Left cardiac atrium (tissue), 4 donors: ENCODE results near the gene HYOU1. TPM values are rescaled to one million over a fixed set of nuclear protein-coding genes. Genes with fewer than 3 reads are reported as not detected.
A peak's percentile ranks its signal among the peaks of the same experiment; 100 is the strongest.
"Not testable (repeated sequence)": the region's sequence is repeated elsewhere in the genome, so short reads cannot be mapped to it uniquely, and the experiment has no call there.

ENCODE experiments used
- ATAC-seq, 2 donors: fragments of 200-7000 bp; cut with Tn5 transposase; one replicate each; pipeline ENCODE4 v1.9.1; 2020; ENCODE audit warnings: mild to moderate bottlenecking in 2 of 2, moderate library complexity in 2 of 2
- DNase-seq: peaks from one replicate; pipeline ENCODE4 v3.0.0-alpha.2; 2020
- intact Hi-C, 2 donors: fragments of 100-400 bp; cut with DNase I; formaldehyde crosslinking; loops; one replicate each; pipeline versions ENCODE4 v1.14.1 to v1.15.1; 2022 to 2023
- long read RNA-seq: library from polyadenylated mRNA; unstranded; transcript quantifications from one replicate; pipeline ENCODE4 v2.0.0, GENCODE V29; 2021
- total RNA-seq, 2 donors: library from RNA; stranded (reverse); fragmentation: NEBNext Ultra II Directional; extraction: Animal tissue kit (Norgen Biotek cat#: 25700); gene quantifications; one replicate each; pipeline ENCODE4 v1.2.1, GENCODE V29; 2021
- donor health status: DM: no; HTN: yes; CAD: no.
- donor health status: DM: no; HTN: yes; CAD: no; lungs with severe emphysema.
- donor health status: DM: yes; HTN: yes; CAD: no.
- donor health status: Dilated cardiomyopathy.

Gene HYOU1, protein sequence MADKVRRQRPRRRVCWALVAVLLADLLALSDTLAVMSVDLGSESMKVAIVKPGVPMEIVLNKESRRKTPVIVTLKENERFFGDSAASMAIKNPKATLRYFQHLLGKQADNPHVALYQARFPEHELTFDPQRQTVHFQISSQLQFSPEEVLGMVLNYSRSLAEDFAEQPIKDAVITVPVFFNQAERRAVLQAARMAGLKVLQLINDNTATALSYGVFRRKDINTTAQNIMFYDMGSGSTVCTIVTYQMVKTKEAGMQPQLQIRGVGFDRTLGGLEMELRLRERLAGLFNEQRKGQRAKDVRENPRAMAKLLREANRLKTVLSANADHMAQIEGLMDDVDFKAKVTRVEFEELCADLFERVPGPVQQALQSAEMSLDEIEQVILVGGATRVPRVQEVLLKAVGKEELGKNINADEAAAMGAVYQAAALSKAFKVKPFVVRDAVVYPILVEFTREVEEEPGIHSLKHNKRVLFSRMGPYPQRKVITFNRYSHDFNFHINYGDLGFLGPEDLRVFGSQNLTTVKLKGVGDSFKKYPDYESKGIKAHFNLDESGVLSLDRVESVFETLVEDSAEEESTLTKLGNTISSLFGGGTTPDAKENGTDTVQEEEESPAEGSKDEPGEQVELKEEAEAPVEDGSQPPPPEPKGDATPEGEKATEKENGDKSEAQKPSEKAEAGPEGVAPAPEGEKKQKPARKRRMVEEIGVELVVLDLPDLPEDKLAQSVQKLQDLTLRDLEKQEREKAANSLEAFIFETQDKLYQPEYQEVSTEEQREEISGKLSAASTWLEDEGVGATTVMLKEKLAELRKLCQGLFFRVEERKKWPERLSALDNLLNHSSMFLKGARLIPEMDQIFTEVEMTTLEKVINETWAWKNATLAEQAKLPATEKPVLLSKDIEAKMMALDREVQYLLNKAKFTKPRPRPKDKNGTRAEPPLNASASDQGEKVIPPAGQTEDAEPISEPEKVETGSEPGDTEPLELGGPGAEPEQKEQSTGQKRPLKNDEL
- 100 to 1,000 TPM; 114 to 122 TPM for total RNA-seq
- long read RNA-seq, full-length matches to known transcripts = 18 of 61 reads
- long read RNA-seq, partial matches to known transcripts = 20 of 61 reads
- long read RNA-seq, other reads (novel, unspliced or antisense) = 23 of 61 reads

DNA sequence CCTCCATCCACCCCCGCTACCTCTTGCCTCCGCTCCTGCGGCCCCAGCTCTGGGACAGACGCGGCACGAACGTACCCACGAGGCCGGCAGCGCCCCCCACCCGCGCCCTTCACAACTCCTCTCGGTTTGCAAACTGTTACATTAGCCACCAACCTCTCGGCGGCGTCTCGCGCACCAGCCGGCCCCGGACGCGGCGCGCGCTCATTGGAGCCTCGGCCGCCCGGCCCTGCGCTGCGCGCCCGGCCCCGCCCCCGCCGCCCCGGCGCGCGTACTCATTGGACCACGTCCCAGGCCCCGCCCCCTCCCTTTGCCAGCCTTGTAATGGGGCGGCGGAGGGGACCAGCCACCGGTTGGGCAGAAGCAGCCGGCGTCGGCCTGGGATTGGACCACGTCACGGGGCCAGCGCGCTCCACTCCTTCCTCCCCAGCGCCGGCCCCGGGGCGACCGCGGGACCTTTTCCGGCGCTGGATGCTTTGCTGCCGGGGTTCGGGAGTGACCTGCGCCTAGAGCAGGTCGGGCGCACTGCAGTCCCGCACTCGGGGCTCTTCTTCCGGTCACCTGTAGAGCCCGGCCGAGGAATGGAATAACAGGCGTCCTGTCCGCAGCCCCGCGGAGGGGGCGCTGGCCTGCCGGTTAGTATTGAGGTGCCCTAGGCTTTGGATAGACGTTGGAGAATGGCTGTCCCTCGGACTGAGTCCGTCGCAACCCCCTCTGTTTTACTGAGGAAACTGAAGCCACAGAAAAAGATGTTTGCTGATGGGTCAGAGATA, at the start of gene HYOU1:
Gene HYOU1 (minus strand): TSS at position 206 of the 770 bp plus-strand sequence. CDS start 1,045 bp downstream, outside the sequence.
- peak; percentile 97 to 98 for ATAC-seq
- intact Hi-C loops = no loop called here
- DNase-seq = peak; percentile 100

DNA sequence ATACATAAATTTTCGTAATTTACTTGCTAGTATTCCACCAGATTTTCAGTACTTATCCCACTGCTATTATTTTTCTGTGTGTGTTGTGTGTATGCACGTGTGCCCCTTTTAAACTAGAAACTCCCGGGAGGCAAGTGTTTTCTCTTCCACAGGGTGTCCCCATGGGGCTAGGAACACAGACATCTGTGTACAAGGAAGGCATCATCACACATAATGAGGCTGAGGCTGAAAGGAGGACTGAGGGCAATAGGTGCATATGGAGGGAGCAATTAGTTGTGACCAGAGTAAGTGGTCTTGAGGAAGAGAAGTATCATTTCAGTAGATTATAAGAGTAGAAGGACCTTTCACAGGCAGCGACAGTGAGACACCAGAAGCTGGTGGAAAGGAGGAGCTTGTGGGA, 46.8 kb upstream of the HYOU1 start:
- ATAC-seq (no peak), DNase-seq (no peak)
- intact Hi-C loops = no loop called here

DNA sequence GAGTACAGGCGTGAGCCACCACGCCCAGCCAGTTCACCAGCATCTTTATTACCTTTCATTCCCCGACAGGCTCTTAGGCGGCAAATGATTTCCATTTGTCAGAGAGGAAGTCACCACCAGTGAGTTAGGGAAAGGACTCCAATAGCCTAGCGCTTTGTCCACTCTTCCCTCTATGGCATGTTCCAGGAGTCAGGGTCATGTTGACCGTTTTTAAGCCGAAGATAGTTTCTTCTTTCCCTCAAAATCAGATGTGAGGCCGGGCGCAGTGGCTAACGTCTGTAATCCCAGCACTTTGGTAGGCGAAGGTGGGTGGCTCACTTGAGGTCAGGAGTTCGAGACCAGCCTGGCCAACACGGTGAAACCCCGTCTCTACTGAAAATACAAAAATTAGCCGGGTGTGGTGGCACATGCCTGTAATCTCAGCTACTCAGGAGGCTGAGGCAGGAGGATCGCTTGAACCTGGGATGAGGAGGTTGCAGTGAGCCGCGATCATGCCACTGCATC, 46.2 kb upstream of the HYOU1 start:
- DNase-seq, intact Hi-C loops, ATAC-seq: not testable (repeated sequence)

DNA sequence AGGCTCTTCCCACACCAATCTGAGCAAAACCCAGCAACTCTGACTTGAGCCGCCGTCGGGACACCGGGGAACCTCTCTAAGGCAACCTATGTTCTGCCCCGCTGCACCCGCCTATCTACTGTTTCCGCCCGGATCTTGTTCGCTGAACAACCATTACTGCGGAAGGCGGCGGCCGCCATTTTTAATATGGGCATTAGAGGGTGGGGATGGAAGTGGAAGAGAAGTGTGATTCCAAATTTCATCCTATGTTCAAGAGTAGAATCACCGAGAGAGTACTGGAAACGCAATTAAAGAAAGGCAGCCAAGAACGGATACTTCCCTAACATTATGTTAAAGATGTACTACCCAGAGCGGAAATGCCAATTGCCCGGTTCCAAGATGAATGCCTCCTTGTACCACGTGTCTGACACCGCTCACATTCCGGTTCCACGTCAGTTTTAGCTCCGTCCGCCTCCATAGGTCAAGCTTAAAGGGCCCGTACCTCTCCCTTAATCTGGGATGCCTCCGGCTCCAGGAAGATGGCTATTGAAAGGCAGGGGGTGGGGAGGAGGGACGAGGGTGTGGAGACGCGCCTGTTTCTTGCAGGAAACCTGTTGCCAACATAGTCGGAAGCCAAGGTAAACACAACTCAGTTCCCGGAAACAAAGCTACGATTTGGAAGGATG, 44.9 kb upstream of the HYOU1 start, which contains the start of gene DPAGT1:
Gene DPAGT1 (minus strand): TSS at position 95 of the 665 bp plus-strand sequence. CDS start 198 bp downstream, outside the sequence.
- DNase-seq (peak; percentile 91), ATAC-seq (peak; percentile 95 to 96)
- intact Hi-C loops = no loop called here

DNA sequence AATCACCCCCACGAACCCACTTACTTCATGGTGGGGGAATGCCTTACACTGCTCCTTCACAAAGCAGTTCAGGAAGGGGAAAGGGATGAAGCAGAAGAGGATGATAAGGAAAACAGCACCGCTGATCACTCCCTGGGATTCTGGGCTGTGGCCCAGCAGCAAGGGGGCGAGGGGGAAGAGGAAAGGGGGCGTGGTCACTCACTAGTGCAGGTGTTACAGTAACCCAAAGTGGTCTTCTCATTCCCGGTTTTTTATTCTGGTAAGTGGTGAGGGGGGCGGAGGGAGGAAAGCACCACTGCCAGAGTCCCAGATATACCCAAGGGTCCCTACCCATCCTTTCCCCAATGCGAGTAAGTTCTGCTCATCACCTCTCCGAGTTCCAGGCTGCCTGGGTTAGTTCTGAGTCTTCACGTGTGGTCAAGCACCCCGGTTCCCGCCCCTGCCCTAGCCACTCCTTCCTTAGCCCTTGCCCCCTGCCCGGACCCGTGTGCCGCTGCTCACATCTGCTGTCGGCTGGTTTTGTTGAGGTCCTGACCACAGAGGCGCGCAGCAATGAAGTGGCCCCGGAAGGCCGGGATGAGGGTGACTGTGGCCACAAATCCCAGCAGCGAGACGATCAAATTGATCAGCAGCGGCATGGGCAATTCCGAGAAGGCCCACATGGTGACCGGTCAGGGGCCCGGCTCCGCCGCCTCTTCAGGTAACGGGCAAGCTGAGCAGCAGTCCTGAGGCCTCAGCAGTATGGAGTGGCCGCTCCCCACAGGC, 44.2 kb upstream of the HYOU1 start:
- ATAC-seq = peak; percentile 14 to 23
- DNase-seq = no peak
- intact Hi-C loops = no loop called here

DNA sequence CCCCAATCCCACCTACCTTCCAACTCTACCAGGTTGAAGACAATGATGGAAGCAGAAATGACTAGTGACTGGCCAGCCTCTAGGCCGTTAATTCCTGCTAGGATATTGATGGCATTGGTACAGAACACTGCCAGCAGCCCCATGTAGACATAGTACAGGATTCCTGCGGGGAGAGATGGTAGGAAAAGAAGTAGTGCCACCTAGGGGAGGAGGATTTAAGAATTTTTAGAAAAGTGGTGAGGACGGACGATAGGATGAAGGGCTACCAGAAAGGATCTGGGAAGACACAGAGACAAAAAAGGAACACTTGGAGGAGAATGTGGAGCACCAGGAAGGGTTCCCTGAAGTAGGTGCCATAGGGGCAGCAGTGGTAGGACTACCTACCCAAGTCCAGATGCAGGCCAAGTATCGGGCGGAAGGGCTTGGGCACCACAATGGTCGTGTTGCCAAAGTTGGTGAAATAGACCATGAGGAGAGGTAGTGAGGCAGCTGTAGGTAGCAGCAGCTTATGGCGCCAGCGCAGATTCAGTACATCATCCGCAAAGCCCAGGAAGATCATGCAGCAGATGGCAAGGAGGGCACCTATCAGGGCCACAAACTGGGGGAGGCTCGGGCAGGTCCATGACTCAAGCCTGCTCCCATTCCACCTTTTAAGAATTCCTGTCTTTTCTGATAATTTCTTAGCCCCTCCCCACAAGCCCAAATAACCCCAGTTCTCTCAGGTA, 43.4 kb upstream of the HYOU1 start:
- ATAC-seq (no peak), DNase-seq (no peak)
- intact Hi-C loops = no loop called here

DNA sequence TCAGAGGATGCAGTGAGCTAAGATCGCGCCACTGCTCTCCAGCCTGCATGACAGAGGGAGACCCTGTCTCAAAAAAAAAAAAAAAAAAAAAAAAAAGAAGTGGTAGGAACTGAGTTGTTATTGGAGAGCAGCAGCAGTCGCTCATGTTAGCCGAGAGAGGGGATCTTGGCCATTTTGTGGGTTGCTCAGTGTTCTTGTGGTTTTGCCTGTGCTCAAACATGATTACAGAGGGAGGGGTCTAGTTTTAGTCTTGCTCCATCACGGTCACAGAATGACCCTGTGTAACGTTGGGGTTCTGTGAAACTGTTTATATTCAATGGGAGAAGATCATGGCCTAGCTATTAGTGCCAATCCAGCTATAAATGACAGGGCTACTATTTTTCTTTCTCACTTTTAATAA, 42.7 kb upstream of the HYOU1 start:
- ATAC-seq = no peak

DNA sequence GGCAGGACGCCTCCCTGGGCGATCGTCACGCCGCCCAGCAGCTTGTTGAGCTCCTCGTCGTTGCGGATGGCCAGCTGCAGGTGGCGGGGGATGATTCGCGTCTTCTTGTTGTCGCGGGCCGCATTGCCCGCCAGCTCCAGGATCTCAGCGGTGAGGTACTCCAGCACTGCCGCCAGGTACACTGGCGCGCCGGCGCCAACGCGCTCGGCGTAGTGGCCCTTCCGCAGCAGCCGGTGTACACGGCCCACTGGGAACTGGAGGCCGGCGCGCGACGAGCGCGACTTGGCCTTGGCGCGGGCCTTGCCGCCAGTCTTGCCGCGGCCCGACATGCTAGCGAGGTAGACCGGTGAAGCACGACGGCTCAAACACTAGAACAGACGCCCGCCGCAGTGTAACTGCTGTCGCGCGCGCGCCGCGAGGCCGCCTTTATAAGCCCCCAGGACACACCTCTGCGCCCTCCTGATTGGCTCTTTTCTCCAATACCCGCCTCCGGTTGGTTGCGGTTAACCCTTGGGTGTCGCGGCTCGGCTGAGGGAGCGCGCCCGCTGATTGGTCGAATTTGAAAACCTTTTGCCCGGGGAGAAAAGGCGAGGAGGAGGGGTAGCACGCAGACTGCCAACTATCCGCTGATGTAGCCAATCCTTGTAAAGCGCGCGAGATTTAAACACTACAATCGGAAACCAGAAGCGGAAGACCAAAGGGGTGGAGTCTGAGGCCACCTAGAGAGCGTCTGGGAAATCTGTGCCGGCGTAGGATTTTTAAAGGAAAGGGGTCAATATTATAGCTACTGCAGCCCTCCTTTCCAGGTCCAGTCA, 38.3 kb upstream of the HYOU1 start:
- ATAC-seq (peak; percentile 96), DNase-seq (peak; percentile 99)
- intact Hi-C loops = no loop called here

More for the DNA sequence above, 42.7 kb upstream of the HYOU1 start:
- intact Hi-C loops = no loop called here
- DNase-seq = no peak

DNA sequence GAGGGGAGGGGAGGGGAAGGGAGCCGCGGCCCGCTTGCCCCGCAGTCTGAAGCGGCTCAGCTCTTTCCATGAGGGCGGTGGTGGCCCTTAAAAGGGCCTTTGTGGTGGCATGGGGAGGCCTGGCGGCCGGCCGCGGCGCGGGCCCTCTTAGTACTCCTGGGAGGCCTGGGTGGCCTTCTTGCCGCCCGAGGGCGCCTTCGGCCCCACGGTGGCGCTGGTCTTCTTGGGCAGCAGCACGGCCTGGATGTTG, 37.7 kb upstream of the HYOU1 start:
- intact Hi-C loops = no loop called here
- ATAC-seq = peak; percentile 88 to 89
- DNase-seq = peak; percentile 89

DNA sequence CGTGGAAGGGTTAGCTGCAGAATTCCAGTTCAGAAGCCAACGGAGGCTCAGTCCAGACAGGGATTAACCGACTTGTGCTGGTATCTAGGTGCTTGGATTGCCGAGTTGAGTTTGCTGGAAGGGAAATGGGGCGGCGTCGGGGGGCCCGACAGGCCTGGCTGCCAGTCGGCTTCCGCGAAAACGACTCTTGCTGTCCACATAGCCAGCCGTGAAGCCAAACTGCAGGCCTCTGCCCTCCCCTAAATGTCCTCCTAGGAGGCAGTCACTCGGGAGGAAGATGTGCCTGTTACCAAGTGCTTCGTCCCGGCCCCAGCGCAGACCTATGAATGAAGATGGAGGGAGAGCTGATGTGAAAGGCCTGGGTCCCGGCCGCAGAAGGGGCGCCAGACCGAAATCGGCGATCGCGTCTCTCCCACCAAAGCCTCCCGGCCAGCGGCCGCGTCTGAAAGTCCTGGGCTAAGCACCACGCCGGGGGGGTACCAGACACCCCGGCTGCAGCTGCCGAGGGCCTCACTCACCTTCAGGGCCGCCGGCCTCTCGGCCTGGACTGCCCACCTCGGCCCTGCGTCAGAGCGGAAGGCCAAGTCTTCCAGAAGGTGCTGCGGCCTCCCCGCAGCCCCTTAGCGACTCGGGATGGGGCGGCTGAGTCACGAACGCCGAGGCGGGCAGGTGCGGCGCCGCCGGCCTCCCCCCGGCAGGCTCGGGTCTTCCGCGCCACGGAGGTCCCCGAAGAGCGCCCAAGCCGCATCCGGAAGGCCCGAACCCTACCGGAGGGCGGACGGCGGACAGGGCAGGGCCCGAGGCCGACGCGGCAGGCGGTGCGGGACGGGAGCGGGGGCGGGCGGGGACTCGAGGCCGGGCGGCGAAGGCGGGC, 37.2 kb upstream of the HYOU1 start:
- intact Hi-C loops = no loop called here
- DNase-seq (peak; percentile 45), ATAC-seq (peak; percentile 24 to 48)

DNA sequence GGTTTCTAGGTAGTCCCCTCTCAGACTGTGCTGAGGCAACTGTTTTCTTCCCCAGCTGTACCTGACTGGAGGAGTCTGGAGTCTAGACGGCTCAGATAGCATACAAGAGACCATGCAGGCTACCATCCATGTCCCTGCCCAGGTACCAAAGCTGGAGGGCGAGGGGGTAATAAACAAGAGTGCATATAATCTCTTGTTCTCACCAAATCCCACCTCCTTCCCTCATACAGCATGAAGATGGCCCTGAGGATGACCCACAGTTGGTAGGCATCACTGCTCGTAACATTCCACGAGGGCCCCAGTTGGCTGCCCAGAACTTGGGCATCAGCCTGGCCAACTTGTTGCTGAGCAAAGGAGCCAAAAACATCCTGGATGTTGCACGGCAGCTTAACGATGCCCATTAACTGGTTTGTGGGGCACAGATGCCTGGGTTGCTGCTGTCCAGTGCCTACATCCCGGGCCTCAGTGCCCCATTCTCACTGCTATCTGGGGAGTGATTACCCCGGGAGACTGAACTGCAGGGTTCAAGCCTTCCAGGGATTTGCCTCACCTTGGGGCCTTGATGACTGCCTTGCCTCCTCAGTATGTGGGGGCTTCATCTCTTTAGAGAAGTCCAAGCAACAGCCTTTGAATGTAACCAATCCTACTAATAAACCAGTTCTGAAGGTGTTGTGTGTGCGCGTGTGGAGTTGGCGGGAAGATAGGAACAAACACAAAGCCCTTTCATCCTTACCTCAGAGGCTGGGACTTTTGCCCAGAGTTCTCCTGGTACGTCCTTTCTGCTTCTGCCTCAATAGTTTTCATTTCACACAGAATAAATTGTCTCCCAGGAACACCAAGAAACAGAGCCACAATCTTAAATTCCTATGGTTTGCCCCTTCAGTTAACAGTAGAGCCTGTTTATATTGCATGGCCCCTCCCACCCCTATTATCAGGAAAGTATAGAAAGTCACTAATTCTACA, 36.2 kb upstream of the HYOU1 start:
- no peak for ATAC-seq
- intact Hi-C loops = no loop called here

DNA sequence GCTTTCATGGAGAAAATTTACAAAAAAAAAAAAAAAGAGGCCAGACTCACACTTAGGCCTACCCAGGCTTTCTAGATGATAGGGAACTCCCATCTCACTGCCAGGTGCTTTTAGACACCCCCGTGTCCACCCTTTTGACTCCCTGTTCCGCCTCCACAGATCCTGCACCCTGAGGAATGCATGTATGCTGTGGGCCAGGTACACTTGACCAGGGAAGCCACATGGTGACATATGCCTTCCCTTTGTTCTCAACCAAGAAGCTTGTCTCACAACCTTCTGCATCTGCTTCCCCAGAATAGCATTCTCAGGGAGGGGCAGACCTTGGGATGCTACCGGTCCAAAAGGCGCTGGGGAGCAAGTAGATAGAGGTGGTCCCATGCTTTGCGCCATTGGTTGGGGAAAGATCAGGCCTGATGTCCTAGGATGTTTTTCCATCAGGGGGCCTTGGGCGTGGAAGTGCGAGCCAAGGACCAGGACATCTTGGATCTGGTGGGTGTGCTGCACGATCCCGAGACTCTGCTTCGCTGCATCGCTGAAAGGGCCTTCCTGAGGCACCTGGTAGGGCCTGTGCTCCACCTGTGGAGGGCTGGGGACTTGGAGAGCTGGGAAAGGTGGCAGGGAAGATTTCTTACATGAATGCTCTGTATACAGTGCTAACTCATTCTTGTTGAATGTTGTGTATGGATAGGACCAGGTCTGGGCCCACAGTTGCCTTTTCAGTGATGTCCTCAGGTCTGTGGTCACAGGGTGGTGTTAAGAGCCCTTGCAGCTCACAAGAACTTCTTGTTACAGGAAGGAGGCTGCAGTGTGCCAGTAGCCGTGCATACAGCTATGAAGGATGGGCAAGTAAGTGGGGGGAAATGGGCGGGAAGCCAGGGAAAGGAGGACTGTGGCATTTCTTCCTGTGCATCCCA, 35.2 kb upstream of the HYOU1 start:
- ATAC-seq (no peak), DNase-seq (no peak)
- intact Hi-C loops = no loop called here

More for the DNA sequence above, 36.2 kb upstream of the HYOU1 start:
- no peak for DNase-seq

DNA sequence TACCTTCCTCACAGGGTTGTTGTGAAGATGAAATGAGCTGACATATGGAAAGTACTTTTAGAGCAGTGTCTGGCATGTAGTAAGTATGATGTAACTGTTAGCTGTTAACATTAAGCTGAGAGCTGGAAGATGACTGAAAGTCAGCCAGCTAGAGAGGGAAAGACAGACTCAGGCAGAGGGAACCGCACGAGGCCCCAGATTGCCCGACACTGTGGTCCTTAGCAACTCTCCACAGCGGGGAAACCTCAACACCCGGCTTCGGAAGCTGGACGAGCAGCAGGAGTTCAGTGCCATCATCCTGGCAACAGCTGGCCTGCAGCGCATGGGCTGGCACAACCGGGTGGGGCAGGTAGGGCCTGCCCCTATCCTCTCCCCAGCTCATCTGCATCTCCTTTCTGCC, 34.2 kb upstream of the HYOU1 start:
- intact Hi-C loops = no loop called here
- DNase-seq (no peak), ATAC-seq (no peak)
